Renal cortical epithelial cell (primary cell): ENCODE measurements around the gene PERP. TPM values are rescaled to one million over a fixed set of nuclear protein-coding genes. Genes with fewer than 3 reads are reported as not detected.
"Not testable (repeated sequence)": the region's sequence is repeated elsewhere in the genome, so short reads cannot be mapped to it uniquely, and the experiment has no call there.

Experiments
- DNase-seq: peaks from one replicate; pipeline ENCODE4 v3.0.0-alpha.2; 2011; ENCODE audit warnings: low read depth
- total RNA-seq: library from RNA; depleted of rRNA; stranded (reverse); fragments of >200 nt; gene quantifications from 2 replicates; pipeline ENCODE4 v1.2.3, GENCODE V29; 2014

The PERP gene
- 44.5 and 49.8 TPM in 2 replicates for total RNA-seq

DNA sequence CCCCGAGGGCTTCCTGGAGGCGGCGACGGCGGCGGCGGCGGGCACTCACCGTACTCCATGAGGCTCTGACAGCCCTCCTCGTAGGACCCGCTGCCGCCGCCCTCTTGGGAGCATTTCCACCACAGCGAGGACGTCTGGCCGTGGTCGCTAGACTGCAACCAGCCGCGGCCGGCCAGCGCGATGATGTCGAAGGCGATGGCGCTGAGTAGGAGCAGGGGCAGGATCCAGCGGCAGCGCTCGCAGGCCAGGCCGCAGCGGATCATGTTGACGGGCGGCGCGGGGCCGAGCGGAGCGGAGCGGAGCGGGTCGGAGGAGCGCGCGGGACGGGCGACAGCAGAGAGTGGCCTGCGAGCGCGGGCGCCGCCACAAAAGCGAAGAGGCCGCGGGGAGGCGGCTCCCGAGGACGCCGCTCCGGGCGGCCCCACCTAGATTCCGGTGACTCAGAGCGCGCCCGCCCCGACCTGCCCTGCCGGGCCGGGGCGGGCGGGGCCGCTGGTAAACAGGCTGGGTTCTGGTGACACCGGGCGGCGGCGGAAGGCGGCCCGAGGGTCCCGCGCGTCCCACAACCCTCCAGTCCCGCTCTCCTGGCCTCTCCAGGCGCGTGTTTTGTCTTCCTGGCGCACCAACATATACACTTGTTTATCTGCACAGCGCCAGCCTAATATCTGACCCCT lies at the start of gene PERP:
PERP (minus strand) TSS at position 342 of the 674 bp plus-strand sequence; CDS start at position 263, 79 bp downstream.
- no peak for DNase-seq

DNA sequence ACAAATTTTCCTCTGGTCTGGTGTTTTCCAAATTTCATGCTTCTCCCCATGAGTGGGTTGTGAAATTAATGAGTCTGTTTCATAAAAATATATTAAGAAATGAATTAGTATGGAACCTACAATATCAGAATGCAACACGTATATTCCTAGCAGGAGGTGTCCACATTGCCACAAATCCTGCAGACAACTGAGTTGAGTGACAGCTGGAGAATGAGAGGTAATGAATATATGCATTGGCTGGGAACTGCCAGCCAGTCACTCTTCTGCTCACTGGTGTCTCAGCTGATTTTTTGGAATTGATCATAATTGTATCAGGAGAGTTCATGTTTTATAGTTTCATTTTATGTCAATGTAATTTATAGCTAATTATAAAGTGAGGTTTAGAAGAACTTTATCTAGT lies 48.2 kb upstream of the PERP start:
- DNase-seq: no peak

DNA sequence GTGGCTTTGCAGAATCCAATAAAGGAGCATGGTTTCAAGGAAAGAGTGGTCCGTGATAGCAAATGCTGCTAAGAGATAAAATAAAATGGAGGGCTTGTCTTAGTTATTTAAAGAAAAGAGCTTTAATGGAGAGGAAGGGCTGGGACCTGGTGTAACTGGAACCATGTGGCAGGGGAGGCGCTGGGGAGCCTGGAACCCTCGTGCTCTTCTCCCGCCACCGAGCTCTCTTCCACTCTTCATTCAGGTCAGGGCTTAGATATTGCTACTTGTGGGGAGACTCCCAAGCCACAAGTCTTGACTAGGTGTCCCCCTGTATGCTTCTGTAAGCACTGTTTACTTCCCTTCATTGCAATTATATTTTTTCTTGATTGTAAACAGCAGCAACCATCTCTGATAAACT lies 39.3 kb upstream of the PERP start:
- no peak for DNase-seq

DNA sequence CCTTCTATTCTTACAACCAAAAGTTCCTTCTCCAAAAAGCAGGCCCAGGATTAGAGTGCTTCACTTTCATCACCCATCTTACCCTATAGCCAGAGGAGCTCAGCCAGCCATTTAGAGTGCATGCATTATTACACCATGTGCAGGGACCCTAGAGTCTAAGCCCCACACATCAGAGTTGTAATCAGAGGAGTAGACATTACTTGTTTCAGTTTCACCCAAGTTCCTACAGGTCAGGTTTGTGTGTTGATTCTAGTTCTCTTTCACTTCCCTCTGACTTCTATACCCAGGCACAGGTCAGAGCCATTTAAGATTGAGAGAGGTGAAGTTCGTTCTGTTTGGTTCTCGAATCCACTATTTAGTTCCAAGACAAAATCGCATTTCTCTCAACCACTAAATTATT lies 38.2 kb upstream of the PERP start:
- no peak for DNase-seq

DNA sequence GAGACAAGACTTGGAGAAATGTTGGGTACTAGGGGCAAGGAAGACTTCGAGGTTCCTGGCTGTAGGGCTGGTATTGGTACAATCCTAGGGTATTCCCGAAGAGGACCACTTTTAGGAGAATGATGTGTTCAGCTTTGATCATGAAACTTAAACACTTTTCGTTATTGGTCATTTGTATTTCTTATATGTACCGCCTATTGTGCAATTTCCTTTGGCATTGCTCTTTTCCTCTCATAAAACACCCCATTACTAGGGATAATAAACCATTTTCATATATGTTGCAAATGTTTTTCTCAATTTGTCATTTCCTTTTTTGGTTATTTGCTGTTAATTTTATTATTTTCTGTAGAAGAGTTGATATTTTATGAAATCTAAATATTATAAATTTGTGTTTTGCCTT lies 35.6 kb upstream of the PERP start:
- DNase-seq: no peak

DNA sequence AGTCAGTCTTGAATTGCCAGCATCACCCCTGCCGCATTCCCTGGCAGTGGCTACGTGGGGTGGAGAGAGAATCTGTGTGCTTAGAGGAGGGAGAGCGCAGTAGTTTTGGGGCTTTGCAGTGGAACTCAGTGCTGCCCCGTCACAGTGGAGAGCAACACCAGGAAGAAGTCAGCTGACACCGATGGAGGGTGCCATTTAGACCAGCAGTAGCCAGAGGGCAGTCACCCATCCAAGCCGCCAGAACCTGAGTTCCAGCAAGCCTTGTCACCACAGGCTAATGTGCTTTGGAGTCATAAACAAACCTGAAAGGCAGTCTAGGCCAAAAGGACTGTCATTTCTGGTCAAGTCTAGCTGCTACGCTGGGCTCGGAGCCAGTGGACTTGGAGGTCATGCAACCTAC lies 22.0 kb upstream of the PERP start:
- no peak for DNase-seq

GRCh38 chr6:138128096-138128495 lies 20.9 kb upstream of the PERP start:
- no peak for DNase-seq

DNA sequence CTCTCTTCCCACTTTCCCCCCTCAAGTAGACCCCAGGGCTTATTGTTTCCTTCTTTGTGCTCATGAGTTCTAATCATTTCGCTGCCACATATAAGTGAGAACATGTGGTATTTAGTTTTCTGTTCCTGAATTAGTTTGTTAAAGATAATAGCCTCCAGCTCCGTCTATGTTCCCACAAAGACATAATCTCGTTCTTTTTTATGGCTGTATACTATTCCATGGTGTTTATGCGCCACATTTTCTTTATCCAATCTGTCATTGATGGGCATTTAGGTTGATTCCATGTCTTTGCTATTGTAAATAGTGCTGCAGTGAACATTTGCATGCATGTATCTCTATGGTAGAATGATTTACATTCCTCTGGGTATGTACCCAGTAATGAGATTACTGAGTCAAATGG lies 16.9 kb upstream of the PERP start:
- no peak for DNase-seq

- no peak for DNase-seq
Observed at GRCh38 chr6:138119976-138120375, 12.8 kb upstream of the PERP start.

- not testable (repeated sequence) for DNase-seq
Observed at GRCh38 chr6:138119229-138119628, 12.0 kb upstream of the PERP start.

- DNase-seq: no peak
Observed at GRCh38 chr6:138117376-138117914, 10.2 kb upstream of the PERP start.

DNA sequence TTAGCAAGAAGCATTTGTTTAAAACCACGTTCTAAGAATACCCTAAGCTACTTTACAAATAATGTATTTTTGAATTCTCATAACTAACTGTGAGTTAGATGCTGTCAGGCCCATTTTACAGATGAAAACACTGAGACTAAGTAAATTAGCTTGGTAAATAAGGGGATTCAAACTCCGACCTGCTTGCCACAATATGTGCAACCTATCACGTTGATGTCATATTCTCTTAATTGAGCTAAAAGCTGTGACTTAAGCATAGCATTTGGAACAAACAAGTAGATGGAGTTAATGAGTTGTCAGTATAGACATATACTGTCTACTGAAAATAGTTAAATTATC lies 9.4 kb upstream of the PERP start:
- DNase-seq: no peak

DNA sequence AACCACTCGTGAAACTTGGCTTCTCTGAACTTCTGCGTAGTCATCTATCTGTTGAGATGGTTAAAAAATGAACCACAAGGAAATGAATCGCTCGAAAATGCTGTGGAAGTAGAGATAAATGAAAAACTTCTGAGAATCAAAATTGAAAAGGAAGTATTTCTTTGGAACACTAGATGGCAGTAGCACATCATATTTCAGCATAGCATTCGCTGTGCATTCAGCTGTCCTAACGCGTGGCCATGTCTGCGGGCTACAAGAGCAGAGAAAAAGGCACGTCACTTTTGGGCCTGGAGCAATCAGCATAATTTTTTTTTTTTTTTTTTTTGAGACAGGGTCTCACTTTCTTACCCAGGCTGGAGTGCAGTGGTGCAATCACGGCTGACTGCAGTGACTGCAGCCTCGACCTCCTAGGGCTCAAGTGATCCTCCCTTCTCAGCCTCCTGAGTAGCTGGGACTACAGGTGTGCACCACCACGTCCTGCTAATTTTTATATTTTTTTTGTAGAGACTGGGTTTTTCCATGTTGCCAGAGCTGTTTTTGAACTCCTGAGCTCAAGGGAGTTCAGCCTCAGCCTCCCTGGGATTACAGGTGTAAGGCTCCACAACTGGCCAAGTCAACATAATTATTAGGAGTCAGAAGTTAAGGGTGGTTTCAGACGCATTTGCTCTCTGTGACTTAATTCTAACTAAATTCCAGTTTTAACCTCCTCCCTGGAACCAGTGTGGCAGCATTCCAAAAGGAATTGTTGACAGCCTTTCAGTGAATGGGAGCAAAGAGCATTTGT lies 8.8 kb upstream of the PERP start:
- DNase-seq: peak; percentile 58

DNA sequence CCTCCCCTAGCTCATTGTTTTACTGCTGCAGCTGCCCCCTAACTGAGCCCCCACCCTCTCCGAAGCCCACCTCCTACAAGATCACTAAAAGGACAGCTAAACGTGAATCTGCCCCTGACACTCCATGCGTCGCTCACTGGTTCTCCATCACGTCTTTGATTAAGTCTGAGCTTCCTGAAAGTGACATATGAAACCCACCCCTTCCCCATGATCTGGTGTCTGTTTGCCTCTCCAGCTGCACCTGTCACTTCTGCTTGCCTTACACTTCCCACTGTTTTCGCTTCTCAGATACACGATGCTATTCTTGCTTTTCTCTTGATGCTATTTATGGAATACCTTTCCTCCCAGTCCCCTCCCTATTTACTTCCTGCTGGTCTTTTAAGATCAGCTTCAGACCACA lies 8.0 kb upstream of the PERP start:
- DNase-seq: no peak

DNA sequence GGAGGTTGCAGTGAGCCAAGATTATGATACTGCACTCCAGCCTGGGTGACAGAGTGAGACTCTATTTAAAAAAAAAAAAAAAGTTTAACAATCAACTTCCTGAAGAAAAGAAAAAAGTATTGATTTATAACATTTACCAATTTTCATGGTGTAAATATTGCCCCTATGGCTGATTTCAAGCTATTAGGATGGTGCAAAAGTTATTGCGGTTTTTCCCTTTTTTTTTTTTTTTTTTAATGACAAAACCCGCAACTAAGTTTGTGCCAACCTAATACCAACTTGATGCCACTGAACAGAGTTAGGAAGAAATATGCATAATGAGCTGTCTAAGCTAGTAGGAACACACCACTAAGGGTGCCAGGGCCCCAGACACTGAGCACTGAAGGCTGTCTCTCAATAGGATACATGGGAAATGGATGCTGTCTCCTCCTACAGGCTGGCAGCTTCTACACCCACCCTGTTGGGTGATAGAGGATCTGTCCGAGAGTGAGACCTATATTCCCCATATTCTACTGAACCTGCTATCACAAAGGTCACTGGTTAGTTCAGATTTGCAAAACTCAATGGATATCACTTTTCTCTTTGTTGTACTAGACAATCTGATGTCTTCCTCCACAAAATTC lies 6.5 kb upstream of the PERP start:
- no peak for DNase-seq

GRCh38 chr6:138110229-138110628 lies 3.0 kb upstream of the PERP start:
- DNase-seq: no peak

DNA sequence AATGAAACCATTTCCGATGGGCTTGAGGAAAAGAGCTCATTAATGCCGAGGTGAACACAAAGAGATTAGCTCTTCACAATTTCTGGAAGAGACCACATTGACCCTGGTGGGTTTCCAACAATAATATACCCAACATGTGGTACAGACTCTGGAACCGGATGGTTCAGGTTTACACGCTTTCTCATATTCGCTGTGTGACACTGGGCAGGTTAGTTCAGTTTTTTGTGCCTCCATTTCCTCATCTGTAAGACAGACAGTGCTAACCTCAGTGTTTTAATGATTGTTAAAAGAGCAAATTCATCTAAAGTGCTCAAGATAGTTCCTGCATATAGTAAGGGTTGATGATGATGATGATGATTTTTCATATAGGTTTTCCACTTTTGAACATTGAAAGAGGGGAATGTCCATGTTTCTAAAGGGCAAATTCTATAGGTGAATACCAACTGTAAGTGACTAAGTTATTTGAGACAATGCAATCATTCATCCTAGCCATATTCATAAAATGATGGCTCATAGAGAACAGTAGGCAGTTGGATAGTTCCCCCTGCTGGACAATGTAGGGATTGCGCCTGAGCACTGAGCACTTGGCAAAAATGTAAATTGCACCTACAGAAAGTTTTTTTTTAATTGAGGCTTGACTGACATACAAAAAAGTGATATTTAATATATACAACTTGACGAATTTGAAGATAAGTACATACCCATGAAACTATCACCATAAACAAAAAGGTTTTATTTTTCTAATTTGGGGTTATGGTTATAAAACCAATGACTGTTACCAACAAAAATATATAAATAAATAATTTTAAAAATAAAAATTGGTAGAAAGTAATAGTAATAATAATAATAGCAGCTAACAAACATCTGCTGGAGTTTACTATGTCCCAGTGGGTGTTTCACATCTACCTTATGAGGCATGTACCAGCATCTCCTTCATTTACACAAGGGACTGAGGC lies 2.1 kb upstream of the PERP start:
- peak; percentile 47 for DNase-seq

- DNase-seq: no peak
Observed at GRCh38 chr6:138107752-138108592, 753 bp upstream of the PERP start.

GRCh38 chr6:138106665-138107077 lies 548 bp downstream of the PERP start:
- no peak for DNase-seq

GRCh38 chr6:138105880-138106664 lies 1.1 kb downstream of the PERP start:
- no peak for DNase-seq
